ENCODE measurements around the gene HNF1B.

- TF ChIP-seq POLR2AphosphoS5 (IDR thresholded peaks at IDR 0.05; ENCODE audit: borderline replicate concordance, low read depth, low read length) (no peak), EZH2 (IDR thresholded peaks at IDR 0.05) (no peak), FOXP2 (optimal IDR thresholded peaks at IDR 0.05; ENCODE audit: control extremely low read depth, extremely low read length, insufficient read depth) (no peak)
Observed at GRCh38 chr17:37744633-37744927, 279 bp downstream of the HNF1B start.
